H54 (cell line): ENCODE results near the gene PDE6H.
A peak's percentile ranks its signal among the peaks of the same experiment; 100 is the strongest.

Experiments used
- DNase-seq: peaks from one replicate; pipeline ENCODE4 v3.0.0; 2011; ENCODE audit warnings: low spot score, mixed read lengths; ENCODE audit not compliant: insufficient read length
- FAIRE-seq: peaks from 3 replicates; lab custom pipeline; 2011; peaks lifted over from hg19 to GRCh38; lab: Jason Lieb, UNC
- POLR2A ChIP-seq: IDR thresholded peaks from 2 replicates; pipeline ENCODE4 v1.6.1; 2011; ENCODE audit warnings: low read depth, mild to moderate bottlenecking, low read length

PDE6H gene

DNA sequence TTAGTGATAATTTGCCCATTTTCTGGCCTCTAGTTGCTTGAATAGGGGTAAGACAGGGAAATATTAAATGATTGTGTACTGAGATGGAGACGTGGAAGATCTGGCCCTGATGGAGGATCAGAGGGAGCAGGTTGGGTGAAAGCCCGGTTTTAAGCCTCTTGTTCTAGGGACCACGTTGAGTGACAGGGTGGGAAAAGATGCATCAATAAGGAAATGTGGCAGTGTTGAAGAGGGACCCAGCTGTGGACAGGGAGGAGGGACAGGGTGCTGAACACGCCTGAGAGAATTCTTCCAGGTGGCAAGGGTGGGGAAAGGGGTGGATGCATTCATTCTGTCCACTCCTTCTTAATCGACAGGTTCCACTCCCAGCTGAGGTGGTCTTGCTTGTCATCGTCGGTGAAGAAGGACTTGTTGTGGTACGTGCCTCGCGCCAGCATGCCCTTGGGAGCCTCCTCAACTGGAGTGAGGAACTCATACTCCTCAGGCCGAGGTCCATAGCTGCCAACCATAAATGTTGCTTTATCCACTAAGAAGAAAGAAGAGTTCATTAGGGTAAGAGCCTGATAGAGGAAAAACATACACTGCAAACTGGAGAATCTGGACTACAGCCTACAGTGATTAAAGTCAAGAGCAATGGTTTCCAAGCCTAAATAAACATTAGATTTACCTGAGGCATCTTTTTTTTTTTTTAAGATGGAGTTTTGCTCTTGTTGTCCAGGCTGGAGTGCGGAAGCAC, 30.5 kb upstream of the PDE6H start:
- no peak for FAIRE-seq
- no peak for DNase-seq
- TF ChIP-seq POLR2A: no peak

DNA sequence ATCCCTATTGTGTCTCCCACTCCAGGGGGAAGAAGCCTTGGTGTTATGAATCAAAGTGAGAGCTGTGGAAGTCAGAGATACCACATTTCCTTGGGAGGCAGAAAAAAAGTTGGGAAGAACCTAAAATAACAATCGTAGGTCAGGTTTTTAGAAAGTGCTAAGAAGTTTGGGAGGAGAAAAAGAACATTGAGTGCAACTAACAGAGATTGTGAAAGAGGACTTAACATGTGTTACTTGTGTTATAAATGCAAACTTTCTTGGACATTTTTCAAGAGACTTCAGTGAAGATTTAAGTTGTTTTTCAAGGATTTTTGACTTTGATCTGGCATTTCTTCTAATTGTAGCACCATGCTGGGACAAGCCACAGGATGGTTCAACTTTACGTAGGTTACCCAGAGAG, 26.7 kb upstream of the PDE6H start:
- no peak for FAIRE-seq

DNA sequence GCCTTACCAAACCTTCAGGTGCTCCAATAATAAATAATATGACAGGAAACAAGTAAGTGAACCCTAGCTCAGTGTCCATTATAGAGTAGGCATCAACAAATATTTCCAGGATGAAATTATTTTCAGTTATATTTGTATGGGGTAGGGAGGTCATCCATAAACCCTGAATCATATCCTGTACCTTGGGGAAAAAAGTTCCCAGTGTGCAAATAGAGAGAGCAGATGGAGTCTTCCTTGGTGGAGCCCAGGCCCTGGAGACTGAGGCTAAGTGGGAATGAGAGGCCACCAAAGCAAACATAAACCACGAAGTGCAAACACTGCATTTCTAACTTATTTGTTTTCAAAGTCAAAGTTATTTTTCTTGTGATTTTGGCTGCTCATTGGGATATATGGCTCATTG, 26.0 kb upstream of the PDE6H start:
- FAIRE-seq (no peak), DNase-seq (no peak)
- no peak for TF ChIP-seq POLR2A

More for the DNA sequence above, 26.7 kb upstream of the PDE6H start:
- no peak for TF ChIP-seq POLR2A
- DNase-seq: no peak

DNA sequence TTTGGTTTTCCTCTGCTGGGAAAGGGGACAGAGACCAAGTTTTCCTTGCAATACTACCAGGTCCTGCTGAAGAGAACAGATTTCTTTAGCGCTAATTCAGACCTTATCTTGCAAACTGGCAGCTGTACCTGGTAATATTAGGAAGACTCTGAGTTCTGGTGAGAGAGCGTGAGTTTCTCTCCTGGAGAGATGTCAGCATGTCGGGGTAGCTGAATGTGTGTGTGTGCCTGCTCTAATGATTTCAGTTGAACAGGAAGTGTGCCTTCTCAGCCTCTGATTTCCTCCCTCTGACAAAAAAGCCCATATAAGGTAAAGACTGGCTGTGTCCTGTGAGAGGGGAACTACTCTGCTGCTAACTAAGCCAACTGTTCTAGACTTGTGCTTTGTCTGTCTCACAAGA, 24.2 kb upstream of the PDE6H start:
- FAIRE-seq: no peak
- TF ChIP-seq POLR2A: no peak
- no peak for DNase-seq

DNA sequence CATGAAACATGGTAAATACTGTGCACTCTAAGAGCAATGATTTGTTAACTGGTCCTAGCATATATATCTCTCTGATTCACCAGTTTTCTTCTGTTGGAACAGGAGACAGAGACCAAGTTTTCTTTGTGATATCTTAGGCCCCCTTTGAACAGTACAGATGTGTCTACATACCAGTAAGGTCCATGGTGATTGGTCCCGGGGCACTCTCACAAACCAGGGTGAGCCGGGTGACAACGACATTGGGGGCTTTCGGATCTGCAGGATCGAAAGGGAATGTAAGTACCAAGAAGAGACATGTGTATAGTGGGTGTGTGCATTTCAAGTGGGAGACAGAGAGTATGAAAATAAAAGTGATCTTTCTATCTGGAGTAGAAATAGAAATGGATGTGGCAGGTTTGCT, 23.2 kb upstream of the PDE6H start:
- DNase-seq: no peak
- FAIRE-seq: no peak
- TF ChIP-seq POLR2A: no peak

DNA sequence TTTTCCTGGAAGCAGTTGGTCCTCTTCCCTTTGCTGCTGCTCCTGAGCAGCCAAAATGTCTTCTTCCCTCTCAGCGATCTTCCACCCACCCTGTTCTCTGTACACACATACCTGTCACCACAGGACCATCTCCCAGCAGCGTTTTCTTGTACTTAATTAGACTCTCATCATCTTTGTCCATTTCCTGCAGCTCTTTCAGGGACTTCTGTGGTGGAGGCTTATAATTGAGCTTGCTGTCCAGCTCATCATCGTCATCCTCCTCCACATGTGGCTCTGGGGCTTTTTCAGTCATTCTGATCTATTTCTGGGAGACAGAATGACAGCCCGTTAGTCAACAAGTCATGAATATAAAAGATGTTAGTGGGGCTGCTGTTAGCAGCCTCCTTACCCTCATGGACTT, 22.4 kb upstream of the PDE6H start:
- FAIRE-seq: no peak

DNA sequence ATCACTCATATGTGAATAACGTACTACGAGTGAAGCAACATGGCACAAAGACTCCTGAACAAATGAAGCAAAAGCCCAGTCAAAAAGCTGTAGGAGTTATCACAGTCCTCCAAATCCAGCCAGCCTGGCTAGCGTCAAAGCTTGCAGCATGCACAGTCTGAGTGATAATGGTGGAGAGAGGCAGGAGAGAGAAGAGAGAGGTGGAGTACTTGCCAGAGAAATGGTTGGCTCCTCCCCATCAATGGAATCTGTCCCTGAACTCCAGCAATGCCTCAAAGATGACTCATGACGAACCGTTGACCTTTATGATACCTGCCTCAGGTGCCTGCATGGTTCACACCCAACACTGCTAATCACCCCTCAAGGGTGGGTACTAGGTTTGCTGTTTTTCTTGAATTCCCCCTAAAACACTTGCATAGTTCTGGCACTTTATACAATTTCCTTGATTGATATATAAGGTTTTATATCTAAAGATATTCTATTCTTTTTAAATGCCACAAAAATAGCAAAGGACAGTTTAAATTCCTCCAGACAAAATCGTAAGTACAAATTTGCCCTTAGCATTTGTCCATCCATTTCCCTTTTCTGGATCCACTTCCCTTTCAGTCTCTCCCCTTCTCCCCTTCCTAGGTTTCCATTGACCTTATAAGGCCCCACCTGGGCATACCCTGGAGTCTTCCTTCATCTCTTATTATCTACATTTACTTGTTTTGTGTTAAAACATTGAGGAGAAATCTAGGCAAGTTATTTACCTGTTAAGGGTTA, 21.7 kb upstream of the PDE6H start:
- no peak for FAIRE-seq
- no peak for DNase-seq
- no peak for TF ChIP-seq POLR2A

More for the DNA sequence above, 22.4 kb upstream of the PDE6H start:
- no peak for DNase-seq
- TF ChIP-seq POLR2A: no peak

DNA sequence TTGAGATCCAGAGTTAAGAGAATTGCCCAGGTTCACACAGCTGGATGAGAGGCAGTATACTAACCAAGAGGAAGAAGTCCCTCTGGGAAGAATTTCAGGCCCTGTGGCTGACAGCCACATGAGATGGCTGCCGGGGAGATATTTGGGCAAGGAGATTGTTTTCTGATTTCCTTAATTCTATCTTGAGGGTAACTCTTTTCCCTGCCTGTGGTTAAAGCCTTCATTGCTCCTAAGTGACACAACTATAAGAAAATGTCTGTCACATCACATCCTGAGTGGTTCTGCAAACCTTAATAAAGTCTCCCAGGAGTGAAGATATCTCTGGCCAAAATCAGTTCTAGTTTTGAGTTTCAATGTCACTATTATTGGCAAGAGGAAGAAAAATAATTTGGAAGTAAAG, 21.0 kb upstream of the PDE6H start:
- no peak for DNase-seq
- no peak for FAIRE-seq
- no peak for TF ChIP-seq POLR2A

DNA sequence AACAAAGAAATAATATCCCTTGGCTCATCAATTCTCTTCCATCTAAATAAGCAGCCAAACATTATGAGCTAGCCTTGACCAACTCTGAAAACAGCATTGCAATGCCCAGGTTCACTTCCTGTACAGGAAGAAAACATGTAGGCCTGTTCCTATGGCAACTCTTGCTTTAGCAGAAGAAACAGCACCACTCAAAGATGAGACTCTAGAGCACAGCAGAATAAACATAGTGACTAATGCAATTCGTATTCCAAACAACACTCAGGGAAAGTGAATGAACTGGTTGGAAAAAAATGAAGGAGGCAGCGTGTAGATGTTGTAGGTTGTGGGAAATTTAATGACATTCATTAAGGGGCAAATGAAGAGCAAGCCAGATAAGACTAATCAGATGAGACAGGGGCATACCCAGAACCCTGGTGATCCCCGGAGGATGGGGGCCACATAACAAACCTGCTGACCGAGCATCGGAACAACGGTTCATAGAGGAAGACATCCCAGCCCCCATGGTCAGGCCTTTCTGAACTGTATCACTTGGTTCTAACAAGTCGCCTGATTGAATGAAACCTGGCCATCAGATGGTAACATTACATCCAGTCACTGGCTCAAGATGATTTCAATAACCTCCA, 20.4 kb upstream of the PDE6H start:
- no peak for TF ChIP-seq POLR2A
- DNase-seq: peak; percentile 47
- FAIRE-seq: peak; percentile 95

DNA sequence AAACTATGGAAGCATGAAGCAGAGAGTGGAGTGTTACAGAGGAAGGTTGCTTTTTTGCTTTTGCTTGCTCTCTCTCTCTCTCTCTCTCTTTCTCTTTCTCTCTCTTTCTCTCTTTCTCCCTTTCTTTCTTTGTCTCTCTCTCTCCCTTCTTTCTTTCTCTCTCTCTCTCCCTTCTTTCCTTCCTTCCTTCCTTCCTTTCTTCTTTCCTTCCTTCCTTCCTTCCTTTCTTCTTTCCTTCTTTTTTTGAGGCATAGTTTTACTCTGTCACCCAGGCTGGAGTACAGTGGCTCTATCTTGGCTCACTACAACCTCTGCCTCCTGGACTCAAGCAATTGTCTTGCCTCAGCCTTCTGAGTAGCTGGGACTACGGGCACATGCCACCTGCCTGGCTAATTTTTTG, 19.1 kb upstream of the PDE6H start:
- no peak for TF ChIP-seq POLR2A
- FAIRE-seq (no peak), DNase-seq (no peak)

DNA sequence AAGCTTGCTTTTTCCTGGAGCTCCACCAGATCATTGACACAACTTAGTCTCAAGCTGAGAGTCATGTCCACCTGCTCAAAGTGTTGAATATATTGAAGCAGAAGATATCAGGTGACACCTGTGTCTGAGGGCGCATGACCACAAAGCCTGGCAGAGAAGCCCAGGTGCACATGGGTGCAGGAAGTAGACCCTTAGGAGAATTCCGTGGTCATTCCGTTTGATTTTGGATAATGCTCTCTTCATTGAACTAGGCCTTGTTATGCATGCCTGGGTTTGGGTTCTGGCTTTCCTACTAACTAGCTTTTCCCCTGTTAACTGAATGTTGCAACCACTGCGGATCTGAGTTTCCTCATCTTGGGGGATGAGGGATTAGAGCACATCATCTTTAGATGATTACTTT, 18.6 kb upstream of the PDE6H start:
- DNase-seq (no peak), FAIRE-seq (no peak)
- TF ChIP-seq POLR2A: no peak

DNA sequence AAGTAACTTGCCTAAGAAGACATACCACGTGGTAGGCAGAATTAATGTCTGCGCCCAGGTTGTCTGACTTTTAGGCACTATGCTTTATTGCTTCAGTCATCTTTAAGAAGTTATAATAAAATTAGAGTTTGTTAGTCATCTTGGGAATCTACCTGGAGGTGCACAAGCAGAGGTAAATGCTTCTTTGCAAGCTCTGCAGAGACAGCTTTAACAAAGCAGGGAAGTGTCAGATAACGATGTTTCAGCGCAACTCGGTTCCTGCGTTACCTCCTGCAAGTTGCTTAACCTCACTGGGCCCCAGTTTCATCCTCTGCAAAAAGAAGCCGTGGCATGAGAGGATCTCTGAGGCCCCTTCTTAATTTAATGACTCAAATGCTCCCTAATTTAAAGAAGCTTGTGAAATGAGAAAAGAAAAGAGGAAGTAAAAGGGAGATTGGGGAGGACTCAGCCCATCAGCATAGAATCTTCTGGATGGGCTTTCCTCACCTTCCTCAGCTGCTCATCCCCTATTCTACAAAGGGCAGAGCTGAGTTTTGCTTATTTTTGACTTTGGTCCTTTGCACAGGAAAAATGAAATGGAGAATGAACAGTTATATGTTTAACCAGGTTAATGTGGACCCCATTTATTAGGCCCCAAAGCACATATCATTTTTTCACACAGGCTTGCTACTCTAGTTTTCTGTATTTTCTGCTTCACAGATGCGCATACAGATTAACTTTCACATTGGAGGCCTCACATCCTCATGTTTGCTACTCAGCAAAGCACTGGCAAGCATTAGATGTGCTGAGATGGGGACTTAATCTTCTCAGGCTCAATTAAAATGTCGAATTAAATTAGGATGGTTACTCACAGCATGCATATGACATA, 16.6 kb upstream of the PDE6H start:
- DNase-seq (no peak), FAIRE-seq (no peak)
- TF ChIP-seq POLR2A: no peak

DNA sequence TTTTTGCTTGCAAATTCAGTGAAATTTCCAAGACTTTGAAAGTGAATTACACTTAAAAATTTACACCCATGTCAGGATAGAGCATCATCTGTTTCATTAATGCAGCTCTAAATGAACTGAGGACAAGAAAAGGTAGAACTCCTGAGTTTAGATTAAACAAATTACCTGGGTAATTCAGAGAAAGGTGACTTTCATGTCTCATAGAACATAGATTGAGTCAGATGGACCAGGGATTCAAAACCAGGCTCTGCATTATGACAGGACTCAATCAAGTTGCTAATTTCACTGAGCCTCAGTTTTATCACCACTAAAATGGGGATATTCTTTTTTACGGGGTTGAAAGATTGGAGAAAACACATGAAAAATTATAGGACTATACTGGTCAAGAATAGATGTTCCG, 15.9 kb upstream of the PDE6H start:
- FAIRE-seq: no peak
- DNase-seq: no peak
- no peak for TF ChIP-seq POLR2A
